ENCODE data around the gene ZBTB49.

DNA sequence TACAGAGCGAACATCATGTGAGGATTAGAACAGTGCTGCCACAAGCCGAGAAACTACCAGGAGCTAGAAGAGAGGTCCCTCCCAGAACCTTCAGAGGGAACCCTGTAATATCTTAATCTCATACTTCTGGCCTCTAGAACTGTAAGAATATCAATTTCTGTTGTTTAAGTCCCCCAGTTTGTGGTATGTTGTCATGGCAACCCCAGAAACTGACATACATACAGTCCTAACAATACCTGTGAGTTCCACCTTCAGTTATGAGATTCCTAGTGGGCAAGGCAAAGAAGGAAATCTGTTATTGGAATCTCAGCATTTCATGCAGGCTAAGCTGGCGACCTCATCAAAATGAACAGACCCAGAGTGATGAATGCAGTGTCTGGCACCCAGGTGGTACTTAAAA lies 42.5 kb downstream of the ZBTB49 start:
- TF ChIP-seq CTCF (IDR thresholded peaks at IDR 0.05) (no peak), POLR2A (IDR thresholded peaks at IDR 0.05) (no peak)

All from esophagus squamous epithelium (tissue), 4 donors.